ENCODE data around the gene ARID4A.
A peak's percentile ranks its signal among the peaks of the same experiment; 100 is the strongest.
"Not testable (repeated sequence)": the region's sequence is repeated elsewhere in the genome, so short reads cannot be mapped to it uniquely, and the experiment has no call there.

ARID4A gene

GRCh38 chr14:58291646-58292045 is 6.7 kb upstream of the ARID4A start:
- no peak for DNase-seq (ENCODE audit: low spot score)

GRCh38 chr14:58292187-58292586 is 6.2 kb upstream of the ARID4A start:
- no peak for DNase-seq (ENCODE audit: low spot score)

GRCh38 chr14:58294201-58294600 is 4.2 kb upstream of the ARID4A start:
- DNase-seq (ENCODE audit: low spot score), result no peak

- DNase-seq (ENCODE audit: low spot score), result no peak
Observed at GRCh38 chr14:58296726-58297125, 1.6 kb upstream of the ARID4A start.

GRCh38 chr14:58297412-58297761 is 968 bp upstream of the ARID4A start:
- no peak for DNase-seq (ENCODE audit: low spot score)

GRCh38 chr14:58297762-58298476 is 436 bp upstream of the ARID4A start:
- DNase-seq (ENCODE audit: low spot score), result peak; percentile 100

GRCh38 chr14:58299401-58300330 is 1.3 kb downstream of the ARID4A start:
- peak; percentile 17 for DNase-seq (ENCODE audit: low spot score)

- no peak for DNase-seq (ENCODE audit: low spot score)
Observed at GRCh38 chr14:58301416-58301815, 3.1 kb downstream of the ARID4A start.

GRCh38 chr14:58305730-58306129 is 7.4 kb downstream of the ARID4A start:
- no peak for DNase-seq (ENCODE audit: low spot score)

GRCh38 chr14:58307597-58308316 is 9.4 kb downstream of the ARID4A start:
- DNase-seq (ENCODE audit: low spot score), result no peak

- DNase-seq (ENCODE audit: low spot score), result no peak
Observed at GRCh38 chr14:58309086-58309485, 10.7 kb downstream of the ARID4A start.

GRCh38 chr14:58313699-58314098 is 15.3 kb downstream of the ARID4A start:
- no peak for DNase-seq (ENCODE audit: low spot score)

- DNase-seq (ENCODE audit: low spot score), result no peak
Observed at GRCh38 chr14:58315606-58316005, 17.3 kb downstream of the ARID4A start.

GRCh38 chr14:58327019-58327418 is 28.7 kb downstream of the ARID4A start:
- no peak for DNase-seq (ENCODE audit: low spot score)

GRCh38 chr14:58331111-58331510 is 32.8 kb downstream of the ARID4A start:
- peak; percentile 81 for DNase-seq (ENCODE audit: low spot score)

- DNase-seq (ENCODE audit: low spot score), result no peak
Observed at GRCh38 chr14:58332561-58332960, 34.2 kb downstream of the ARID4A start.

- not testable (repeated sequence) for DNase-seq (ENCODE audit: low spot score)
Observed at GRCh38 chr14:58339666-58340065, 41.3 kb downstream of the ARID4A start.

GRCh38 chr14:58341152-58341748 is 42.9 kb downstream of the ARID4A start:
- DNase-seq (ENCODE audit: low spot score), result no peak

- not testable (repeated sequence) for DNase-seq (ENCODE audit: low spot score)
Observed at GRCh38 chr14:58343535-58343934, 45.2 kb downstream of the ARID4A start.

GRCh38 chr14:58353516-58354299 is 55.4 kb downstream of the ARID4A start:
- DNase-seq (ENCODE audit: low spot score), result no peak

- no peak for DNase-seq (ENCODE audit: low spot score)
Observed at GRCh38 chr14:58354808-58355207, 56.5 kb downstream of the ARID4A start.
